HG02970 (cell line): ENCODE results near the gene ARHGAP22.
"Not testable (repeated sequence)": the region's sequence is repeated elsewhere in the genome, so short reads cannot be mapped to it uniquely, and the experiment has no call there.

Source experiments
- ATAC-seq: cut with Tn5 transposase; IDR thresholded peaks from one replicate; pipeline ENCODE4 v1.9.1; 2021; ENCODE audit warnings: mild to moderate bottlenecking, moderate library complexity, moderate number of reproducible peaks; ENCODE audit not compliant: unreplicated experiment, low FRiP score

The ARHGAP22 gene

DNA sequence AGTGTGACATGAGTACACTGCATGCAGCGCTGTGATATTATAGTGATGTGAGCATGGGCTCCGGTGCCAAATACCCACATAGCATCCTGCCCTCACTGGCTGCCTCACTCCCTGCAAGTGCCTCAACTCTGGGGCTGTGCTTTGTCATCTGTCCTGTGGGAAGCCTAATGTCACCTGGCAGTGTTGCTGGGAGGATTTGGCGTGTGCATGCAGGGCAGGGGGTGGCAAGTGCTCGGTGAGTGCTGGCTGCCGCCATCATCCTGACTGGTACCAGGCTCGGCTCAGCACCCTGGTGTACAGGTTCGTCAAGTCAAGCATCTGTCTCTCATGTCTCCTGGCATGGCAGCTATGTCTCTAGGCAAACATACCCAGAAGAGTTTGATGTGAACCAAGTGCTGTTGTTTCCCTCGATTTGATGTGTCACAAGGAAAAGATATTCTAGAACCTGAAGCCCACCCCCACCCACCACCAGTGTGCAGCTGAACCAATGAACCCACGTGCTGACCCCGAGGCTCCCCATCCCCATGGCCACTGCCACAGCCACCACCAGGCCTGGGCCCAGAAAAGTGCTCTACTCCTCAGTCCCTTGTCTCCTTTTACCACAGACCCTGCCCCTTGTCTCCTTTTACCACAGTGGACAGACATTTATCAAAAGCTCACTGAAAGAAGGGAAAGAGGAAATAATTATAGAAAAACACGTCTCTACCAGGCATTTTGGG, 162.6 kb downstream of the ARHGAP22 start:
- no peak for ATAC-seq

DNA sequence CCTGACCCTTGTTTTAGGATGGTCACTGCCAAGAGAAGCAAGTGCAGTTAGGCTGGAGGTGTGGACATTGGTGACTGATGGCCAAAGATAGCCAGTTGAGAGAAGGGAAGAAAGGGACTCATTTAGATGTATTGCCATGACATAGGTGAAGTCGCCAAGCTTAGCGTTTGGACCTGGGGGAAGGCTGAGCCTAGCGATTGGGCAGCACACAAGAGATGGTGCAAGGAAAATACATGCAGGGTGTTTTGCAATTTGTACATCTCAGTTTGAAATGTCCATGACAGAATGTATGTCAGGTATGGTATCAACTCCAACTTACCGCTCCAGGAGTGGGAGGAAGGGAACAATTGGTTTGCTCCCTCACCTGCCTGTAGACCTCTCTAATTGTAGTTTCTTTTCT, 164.1 kb downstream of the ARHGAP22 start:
- no peak for ATAC-seq

DNA sequence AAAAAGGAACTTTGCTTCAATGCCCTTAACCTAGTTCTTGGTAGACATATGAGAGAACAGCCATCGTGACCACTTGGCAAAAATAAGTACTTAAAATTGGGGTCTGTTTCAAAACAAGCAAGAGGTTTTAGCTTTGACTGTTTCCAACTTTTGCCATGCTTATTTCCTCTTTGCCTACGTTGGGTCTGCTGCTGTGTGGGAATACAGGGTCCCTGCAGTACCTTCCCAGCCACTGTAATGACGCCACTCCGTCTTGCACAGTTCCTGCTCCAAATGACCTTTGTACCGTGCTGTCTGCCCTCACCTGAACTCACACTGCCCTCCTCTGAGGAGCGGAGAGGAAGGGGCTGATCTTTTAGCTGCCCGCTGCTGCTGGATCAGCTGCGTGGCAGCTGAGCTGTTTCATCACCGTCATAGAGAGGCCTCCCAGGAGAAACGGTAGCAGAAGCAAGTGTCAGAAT, 165.3 kb downstream of the ARHGAP22 start:
- no peak for ATAC-seq

DNA sequence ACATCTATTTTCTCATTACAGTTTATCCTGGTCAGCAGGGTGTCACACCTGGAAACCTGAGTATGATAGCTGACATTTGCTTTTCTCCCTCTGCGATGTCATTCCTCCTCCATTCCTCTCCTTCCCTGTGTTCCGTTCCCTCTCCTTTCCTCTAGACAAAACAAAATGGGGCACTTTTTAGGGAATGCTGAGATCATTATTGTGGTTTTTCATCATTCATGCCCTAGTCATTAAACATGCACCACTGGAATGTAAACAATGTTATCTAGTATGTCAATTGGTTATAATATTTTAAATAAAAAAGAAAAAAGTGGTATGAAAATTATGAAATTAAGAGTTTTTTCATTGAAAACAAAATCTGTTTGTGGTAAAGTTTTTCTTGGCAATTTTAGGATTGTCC, 165.8 kb downstream of the ARHGAP22 start:
- ATAC-seq: no peak

DNA sequence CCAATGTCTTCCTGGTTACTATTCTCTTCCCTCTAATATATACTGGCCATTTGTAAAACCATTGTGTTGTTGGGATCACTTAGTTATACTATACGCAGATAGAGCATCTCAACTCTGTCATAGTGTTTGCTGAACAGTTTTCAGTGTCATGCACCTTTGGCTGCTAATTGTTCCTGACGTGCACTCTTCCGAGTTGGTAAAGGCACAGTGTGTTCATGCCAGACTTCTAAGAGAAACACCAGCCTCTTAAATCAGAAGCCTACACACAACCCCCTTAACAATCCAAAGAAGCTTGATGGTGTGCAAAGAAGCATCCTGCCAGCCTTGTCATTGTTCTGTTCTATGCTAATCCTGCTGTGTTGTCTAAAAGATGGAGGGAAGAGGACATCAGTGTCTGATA, 167.3 kb downstream of the ARHGAP22 start:
- no peak for ATAC-seq

DNA sequence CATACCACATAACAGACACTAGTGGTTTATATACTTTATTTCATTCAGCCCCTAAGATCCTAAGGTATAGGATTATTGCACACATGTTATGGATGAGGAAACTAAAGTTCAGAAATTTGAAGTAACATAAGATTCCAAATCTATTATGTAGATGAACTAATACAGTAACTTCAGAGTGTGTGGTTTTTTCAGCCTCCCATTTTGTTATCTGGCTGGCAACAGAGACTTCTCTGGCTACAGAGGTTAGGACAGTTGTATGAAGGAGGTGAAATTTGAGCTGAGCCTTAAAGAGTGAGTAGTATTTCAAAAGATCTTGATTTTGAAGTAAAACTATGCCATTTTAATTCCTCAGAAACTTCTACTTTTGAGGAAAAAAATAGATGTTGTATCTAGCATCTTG, 173.0 kb downstream of the ARHGAP22 start:
- no peak for ATAC-seq

DNA sequence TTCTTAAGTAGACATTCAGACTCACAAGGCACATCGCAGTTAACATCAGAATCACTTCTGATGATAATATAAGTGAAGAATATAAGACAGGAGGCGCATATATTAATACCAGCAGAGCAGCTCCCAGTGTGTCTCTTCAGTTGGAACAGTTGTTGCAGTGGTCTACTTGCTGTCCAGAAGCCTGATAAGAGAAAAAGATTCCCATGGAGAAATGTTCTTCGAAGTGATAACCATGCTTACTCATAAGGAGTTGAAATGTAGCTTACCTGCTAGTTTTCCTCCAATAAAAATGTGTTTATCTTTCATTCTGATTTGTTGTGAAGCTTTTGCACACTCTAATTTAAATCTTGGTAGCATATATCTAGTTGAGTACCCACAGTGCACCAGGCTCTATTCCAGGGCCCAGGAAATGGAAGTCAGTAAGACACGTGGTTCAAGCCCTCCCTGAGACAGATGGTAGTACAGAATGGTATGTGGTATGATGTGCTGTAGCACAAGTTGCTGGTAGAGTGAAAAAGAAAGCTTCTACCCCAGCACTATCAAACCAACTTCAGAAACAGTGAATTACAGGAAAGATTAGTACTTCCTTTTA, 174.4 kb downstream of the ARHGAP22 start:
- no peak for ATAC-seq

DNA sequence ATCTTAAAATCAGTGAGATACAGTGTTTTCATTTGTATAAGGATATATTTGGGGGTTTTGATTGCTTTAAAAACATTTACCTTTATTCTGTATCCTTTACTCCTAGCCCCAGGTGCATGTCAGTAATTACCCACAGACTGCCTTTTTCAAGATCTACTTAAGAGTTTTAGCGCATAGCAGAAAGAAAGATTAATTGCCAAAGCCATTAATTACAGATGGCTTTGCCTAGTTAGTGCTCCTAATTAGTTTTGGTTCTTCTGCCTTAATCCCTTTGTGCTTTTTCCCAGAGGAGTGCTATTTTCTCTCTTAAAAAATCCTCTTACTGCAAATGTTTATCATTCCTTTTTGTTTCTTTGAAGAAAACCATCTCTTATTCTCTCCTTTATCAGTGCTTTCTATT, 175.6 kb downstream of the ARHGAP22 start:
- ATAC-seq: no peak

DNA sequence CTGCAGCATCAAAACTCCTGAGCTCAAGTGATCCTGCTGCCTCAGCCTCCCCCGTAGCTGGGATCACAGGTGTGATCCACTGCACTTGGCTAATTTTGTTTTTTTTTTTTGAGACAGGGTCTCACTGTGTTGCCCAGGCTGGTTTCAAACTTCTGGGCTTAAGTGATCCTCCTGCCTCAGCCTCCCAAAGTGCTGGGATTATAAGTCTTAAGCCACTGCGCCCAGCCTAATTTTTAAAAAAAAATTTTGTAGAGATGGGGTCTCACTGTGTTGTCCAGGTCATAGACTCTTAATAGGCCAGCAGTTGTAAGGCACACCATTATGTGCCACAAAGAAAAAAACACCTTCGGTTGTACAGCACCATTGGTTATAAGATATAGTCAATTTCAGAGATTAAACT, 176.0 kb downstream of the ARHGAP22 start:
- no peak for ATAC-seq

DNA sequence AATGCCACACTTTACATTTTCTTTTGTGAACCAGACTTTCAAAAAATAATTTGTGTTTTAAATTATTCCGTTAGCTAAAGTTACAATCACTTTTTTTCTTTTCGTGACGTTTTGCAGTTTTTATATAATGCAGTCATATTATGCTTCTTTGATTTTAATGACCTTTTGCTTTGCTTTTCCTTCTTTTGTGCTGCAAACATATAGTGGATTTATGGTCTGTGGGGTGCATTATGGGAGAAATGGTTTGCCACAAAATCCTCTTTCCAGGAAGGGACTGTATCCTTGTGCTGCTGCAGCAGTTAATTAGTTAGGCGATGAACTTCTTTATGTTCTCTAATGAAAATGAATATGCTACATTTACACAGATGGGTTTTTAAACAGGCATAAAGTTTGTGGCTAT, 181.0 kb downstream of the ARHGAP22 start:
- ATAC-seq: no peak

DNA sequence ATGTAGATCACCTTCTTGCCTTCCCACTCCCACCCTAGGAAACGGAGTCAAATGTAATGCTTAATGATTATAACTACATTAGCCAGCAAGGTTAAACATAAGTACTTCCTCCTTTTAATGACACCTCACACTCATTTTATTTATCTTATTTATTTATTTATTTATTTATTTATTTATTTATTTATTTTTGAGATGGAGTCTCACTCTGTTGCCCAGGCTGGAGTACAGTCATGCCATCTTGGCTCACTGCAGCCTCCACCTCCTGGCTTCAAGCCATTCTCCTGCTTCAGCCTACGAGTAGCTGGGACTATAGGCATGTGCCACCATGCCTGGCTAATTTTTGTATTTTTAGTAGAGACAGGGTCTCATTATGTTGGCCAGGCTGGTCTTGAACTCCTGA, 183.0 kb downstream of the ARHGAP22 start:
- ATAC-seq: not testable (repeated sequence)

DNA sequence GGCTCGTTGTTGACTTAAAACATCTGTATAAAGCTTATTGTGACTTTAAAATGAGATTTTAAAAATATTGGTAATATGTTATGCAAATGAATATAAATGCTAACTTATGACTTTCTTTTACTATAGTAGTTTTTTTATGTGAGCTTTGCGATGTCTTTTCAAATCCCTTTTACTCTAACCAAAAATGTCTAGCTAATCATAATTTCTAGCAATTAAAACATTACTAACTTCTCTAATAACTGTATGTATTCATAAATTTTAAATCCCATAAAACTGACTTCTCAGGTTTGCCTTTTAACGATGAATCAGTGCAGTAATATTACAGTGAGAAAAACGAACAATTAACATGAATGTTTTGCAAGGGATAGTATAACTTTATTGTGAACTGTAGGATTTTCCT, 185.2 kb downstream of the ARHGAP22 start:
- ATAC-seq: no peak

DNA sequence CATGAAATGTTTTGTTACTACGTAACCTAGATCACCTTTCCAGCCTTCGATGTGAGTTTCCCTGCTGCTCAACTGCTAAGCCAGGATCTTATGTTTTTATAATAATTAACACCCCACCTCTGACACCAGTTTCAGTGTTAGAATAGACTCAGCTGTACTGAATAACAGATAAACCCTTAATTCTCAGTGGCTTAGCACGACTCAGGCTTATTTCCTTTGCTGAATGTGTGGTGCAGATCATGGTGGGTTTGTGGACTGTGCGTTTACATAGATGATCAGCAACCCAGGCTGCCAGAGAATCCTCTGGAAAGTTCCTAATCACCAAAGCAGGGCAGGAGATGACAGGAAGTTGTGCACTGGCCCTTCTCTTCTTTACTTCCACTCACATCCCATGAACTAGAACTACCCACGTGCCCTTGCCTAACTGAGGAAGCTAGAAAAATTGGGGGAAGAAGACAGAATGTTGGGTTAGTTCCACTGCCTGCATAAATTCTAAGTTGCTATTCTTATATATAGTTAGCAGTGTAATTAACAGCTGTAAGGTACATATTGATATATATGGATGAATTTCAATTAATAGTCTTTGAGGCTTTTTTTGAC, 186.6 kb downstream of the ARHGAP22 start:
- ATAC-seq: no peak

DNA sequence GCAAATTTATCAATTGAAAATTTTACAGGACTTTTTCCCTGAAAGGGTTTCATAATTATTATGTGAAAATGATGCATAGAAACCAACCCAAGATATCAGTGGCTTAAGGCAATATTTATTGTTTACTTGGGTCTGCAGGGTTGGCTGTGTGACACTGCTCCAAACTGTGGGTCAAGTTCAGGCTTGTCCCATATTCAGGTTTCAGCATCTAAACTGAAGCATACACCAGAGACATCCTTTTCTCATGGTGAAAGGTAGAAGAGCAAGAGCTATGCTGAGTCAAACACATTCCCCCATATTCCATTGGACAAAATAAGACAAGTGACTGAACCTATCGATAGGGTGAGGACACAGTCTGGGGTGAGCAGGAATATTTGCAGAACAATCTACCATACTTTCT, 187.5 kb downstream of the ARHGAP22 start:
- ATAC-seq: no peak

DNA sequence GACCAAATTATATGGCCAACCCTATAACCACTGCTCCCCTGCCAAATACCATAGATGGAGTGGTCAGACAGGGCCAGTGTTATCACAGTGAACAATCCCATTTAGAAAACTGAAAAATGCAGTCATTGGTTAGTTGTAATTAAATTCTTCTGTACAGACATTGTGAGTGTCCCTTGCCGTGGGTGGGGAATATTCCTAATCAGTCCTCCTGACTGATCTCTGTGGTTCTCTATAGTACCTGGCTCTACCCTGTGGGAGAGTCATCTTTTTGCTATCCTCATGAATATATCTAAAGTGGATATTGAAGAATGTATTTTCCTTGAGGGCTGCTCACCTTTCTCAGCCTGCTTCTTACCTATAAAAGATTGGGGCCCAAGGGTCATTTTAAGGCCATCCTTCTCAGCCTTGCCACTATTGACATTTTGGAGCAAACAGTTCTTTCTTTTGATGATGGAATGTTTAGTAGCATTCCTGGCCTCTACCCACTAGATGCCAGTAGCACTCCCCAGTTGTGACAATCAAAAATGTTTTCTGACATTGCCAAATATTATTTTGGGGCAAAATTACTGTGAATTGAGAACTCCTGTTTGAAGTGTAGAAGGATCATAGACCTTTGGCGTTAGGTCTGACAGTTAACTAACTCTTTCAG, 188.2 kb downstream of the ARHGAP22 start:
- no peak for ATAC-seq

DNA sequence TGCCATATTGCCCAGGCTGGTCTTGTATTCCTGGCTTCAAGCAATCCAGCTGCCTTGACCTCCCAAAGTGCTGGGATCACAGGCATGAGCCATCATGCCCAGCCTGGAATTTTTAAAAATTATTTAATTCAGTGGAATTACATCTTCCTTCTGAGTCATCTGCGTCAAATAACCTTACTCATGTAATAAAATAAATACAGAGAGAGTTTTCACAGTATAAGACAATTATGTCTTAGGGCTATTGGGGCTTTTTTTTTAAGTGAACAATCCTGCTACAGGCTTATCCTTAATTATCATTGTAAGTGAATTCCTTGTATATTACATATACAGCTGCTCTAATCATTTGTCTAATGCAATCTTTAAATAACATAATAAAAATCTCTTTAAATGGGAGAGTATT, 190.1 kb downstream of the ARHGAP22 start:
- no peak for ATAC-seq

DNA sequence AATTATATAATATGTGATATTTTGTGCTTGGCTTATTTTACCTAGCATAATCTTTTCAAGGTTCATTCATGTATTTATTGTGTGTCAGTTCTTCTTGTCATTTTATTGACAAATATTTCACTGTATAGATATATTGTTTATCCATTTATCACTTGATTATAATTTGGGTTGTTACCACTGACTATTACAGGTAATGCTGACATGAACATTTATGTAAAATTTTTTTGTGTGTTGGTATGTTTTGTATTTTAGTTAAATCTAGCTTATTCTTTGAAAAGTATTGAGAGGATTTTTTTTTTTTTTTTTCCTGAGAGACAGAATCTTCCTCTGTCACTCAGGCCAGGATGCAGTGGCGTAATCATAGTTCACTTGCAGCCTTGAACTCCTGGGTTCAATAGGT, 190.7 kb downstream of the ARHGAP22 start:
- no peak for ATAC-seq

DNA sequence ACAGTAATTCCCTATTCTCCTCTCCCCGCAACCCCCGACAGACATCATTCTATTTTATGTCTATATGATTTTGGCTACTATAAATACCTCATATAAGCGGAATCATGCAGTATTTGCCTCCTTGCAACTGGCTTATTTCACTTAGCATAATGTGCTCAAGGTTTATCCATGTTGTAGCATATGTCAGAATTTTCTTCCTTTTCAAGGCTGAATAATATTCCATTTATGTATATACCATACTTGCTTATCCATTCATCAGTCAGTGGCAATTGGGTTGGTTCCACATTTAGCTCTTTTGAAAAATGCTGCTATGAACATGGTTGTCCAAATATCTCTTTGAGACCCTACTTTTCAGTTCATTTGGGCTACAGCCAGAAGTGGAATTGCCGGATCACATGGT, 191.9 kb downstream of the ARHGAP22 start:
- ATAC-seq: no peak

DNA sequence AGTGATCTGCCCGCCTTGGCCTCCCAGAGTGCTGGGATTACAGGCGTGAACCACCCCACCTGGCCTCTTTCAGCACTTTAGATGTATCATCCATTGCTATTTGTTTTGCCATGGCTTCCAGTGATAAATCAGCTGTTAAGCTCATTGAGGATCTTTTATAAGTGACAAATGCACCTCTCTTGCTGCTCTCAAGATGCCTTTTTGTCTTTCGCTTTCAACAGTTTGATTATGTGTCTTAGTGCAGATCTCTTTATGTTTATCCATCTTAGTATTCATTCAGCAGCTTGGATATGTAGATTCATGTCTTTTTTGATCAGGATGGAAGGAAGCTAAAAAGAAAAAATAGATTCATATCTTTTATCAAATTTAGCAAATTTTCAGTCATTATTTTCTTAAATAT, 192.8 kb downstream of the ARHGAP22 start:
- no peak for ATAC-seq

DNA sequence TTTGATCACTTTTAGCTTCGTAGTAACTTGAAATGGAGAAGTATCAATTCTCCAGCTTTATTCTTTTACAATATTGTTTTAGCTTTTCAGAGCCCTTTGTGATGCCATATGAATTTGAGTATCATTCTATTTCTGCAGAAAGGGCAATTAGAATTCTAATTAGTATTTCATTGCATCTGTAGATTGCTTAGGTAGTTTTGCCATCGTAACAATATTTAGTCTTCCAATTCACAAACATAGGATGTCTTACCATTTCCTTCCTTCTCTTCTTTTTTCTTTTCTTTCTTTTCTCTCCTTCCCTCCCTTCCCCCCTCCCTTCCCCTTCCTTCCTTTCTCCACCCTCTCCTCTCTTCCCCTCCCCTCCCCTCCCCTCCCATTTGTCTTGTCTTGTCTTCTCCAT, 193.4 kb downstream of the ARHGAP22 start:
- ATAC-seq: no peak

DNA sequence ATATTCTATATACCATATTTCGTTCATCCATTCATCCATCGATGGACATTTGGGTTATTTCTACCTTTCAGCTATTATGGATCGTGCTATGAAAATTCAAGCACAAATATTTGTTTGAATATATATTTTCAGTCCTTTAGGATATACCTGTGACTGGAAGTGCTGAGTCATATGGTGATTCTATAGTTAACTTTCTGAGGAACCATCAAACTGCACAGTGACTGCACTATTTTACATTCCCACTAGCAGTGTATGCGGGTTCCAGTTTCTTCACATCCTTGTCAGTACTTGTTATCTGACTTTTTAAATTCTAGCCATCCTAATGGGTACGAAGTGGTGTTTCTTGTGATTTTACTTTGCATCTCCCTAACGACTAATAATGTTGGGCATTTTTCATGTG, 194.4 kb downstream of the ARHGAP22 start:
- ATAC-seq: no peak

DNA sequence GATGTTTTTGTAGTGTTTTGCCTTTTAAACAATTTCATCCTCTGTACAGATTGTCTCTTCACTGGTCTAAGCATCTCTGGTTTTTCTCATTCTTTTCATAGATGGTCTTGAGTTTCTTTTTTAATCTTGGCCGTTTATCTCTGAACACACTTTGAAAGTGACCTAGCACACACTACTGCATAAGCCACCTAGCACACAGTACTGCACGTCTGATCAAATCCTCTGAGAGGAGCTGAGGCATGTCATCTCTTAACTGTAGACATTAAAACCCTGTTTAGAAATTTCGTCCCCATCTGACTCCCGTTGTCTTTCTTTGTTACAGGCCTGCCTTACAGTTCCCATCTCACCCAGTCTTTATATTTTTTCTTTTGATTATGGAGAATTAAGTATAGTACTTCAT, 198.2 kb downstream of the ARHGAP22 start:
- no peak for ATAC-seq
